Measurements from ENCODE around the gene EFL1. TPM values are rescaled to one million over a fixed set of nuclear protein-coding genes. Genes with fewer than 3 reads are reported as not detected.

Gene EFL1
- total RNA-seq, 1 donor from 2014 or later = 13.3 TPM

DNA sequence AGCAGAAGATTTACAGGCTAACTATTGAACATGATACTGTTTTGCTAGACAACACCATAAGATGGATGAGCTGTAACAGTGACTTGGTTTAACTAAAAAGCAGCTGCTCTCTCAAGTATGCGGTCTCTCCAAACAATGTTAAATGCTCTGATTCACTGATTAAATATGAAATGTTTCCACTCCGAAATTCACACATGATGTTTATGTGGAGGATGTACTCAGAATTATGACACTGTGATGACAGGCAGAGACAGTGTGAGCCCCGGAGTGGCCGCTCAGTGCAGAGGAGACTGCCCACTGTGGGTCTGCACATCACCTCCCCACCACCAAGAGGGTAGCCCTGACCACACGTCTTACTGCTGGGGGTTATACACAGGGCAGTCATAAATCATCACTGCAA, 132.8 kb downstream of the EFL1 start:
- H3K4me1 ChIP-seq = peaks cover 9% of the 10 kb centered on the region
- H3K36me3 ChIP-seq = no peaks in the 10 kb centered on the region
- H3K27ac ChIP-seq = peak overlapping the region; percentile 48
- H3K27me3 ChIP-seq = no peaks in the 10 kb centered on the region
- H3K4me3 ChIP-seq = no peak overlapping the region
- intact Hi-C loops (cut with DNase I) = no loop called here
- no peak for DNase-seq (ENCODE audit: extremely low spot score in 2 of 2)
- peak in 1 of 2 donors; percentile 72 for TF ChIP-seq POLR2AphosphoS5 (IDR thresholded peaks at IDR 0.05; ENCODE audit: insufficient read depth in 1 of 2, low read depth in 1 of 2)
- TF ChIP-seq, protein P1, sequence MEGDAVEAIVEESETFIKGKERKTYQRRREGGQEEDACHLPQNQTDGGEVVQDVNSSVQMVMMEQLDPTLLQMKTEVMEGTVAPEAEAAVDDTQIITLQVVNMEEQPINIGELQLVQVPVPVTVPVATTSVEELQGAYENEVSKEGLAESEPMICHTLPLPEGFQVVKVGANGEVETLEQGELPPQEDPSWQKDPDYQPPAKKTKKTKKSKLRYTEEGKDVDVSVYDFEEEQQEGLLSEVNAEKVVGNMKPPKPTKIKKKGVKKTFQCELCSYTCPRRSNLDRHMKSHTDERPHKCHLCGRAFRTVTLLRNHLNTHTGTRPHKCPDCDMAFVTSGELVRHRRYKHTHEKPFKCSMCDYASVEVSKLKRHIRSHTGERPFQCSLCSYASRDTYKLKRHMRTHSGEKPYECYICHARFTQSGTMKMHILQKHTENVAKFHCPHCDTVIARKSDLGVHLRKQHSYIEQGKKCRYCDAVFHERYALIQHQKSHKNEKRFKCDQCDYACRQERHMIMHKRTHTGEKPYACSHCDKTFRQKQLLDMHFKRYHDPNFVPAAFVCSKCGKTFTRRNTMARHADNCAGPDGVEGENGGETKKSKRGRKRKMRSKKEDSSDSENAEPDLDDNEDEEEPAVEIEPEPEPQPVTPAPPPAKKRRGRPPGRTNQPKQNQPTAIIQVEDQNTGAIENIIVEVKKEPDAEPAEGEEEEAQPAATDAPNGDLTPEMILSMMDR (IDR thresholded peaks at IDR 0.05) = no peak
- H3K9me3 ChIP-seq = no peaks in the 10 kb centered on the region

- Histone ChIP-seq H3K27me3 (no peaks in the 10 kb centered on the region), H3K27ac (peak overlapping the region; percentile 33), H3K36me3 (no peaks in the 10 kb centered on the region), H3K4me3 (no peak overlapping the region), H3K4me1 (peaks cover 9% of the 10 kb centered on the region), H3K9me3 (no peaks in the 10 kb centered on the region)
- intact Hi-C loops (cut with DNase I) = no loop called here
- no peak for DNase-seq (ENCODE audit: extremely low spot score in 2 of 2)
- TF ChIP-seq, protein P1 (IDR thresholded peaks at IDR 0.05) = no peak
- TF ChIP-seq POLR2A (IDR thresholded peaks at IDR 0.05) (no peak), POLR2AphosphoS5 (IDR thresholded peaks at IDR 0.05; ENCODE audit: insufficient read depth in 1 of 2, low read depth in 1 of 2) (no peak)
These were observed 133.3 kb downstream of the EFL1 start for GRCh38 chr15:82129149-82129692.

DNA sequence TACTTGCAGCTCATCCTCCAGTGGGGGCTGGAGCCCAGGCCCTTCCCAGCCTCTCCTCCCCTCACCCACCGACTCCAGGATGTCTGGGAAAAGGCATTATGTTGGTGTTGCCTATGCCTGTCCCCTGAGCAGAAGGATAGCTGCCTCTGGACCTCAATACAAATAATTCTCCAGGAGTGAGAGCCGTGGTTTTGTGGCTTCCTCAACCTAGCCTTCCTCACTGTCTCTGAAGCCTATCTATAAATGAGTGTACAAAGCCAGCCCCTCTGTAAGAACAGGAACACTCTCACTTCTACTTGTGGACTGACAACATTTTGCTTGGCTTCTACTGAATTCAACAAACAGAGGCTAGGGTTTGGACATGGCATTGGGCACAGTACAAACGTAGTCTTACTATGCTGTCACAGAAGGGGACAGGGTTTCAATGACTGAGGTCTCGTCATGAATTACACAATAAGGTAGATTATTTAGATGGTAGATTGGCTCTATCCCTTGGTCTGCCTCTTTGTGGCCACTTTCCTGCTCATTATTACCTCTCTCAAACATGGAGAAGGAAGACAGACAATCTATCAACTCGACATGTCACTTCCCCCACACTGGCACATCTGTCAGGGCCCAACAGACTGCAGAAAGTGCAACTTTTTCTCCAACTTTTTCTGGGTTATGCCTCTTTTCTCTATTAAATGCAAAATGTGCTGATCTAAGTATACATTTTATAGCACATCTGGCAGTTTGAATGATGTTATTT, 134.0 kb downstream of the EFL1 start:
- peak overlapping the region; percentile 33 for H3K27ac ChIP-seq
- no peak overlapping the region for H3K4me3 ChIP-seq
- peaks cover 9% of the 10 kb centered on the region for H3K4me1 ChIP-seq
- H3K27me3 ChIP-seq = no peaks in the 10 kb centered on the region
- intact Hi-C loops (cut with DNase I) = no loop called here
- no peak for DNase-seq (ENCODE audit: extremely low spot score in 2 of 2)
- H3K9me3 ChIP-seq = no peaks in the 10 kb centered on the region
- H3K36me3 ChIP-seq = no peaks in the 10 kb centered on the region
- TF ChIP-seq POLR2AphosphoS5 (IDR thresholded peaks at IDR 0.05; ENCODE audit: insufficient read depth in 1 of 2, low read depth in 1 of 2) (no peak), POLR2A (IDR thresholded peaks at IDR 0.05) (no peak)
- TF ChIP-seq, protein P1 (IDR thresholded peaks at IDR 0.05) = no peak

- TF ChIP-seq POLR2A (IDR thresholded peaks at IDR 0.05) = no peak
- H3K4me1 ChIP-seq = peaks cover 11% of the 10 kb centered on the region
- no peak overlapping the region for H3K27ac ChIP-seq
- H3K27me3 ChIP-seq = no peaks in the 10 kb centered on the region
- intact Hi-C loops (cut with DNase I) = no loop called here
- no peak for DNase-seq (ENCODE audit: extremely low spot score in 2 of 2)
- H3K9me3 ChIP-seq = no peaks in the 10 kb centered on the region
- H3K4me3 ChIP-seq = no peak overlapping the region
- H3K36me3 ChIP-seq = no peaks in the 10 kb centered on the region
These were observed 135.0 kb downstream of the EFL1 start for GRCh38 chr15:82127581-82127980.

DNA sequence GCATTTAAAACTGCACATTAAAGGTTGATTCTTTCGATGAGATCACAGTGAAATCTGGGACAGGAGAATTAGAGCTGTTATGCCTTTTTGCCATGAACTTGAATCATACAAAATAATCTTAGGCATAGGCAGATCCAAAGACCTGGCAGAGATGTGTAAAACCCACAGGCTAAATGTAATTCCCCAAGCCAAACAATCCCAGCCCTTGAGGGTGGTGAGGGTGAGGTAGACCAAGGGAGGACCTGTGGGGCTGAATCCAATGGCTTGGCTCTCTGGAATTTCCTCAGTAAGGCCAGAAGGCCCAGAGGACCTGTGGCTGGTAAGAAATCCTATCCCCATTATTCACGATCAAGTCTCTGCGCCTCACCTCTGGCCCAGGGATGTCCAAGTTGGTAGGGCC, 136.2 kb downstream of the EFL1 start:
- Histone ChIP-seq H3K36me3 (no peaks in the 10 kb centered on the region), H3K9me3 (no peaks in the 10 kb centered on the region), H3K27me3 (no peaks in the 10 kb centered on the region), H3K4me3 (no peak overlapping the region), H3K27ac (no peak overlapping the region), H3K4me1 (peaks cover 19% of the 10 kb centered on the region)
- no peak for DNase-seq (ENCODE audit: extremely low spot score in 2 of 2)
- TF ChIP-seq, protein P1 (IDR thresholded peaks at IDR 0.05) = no peak
- TF ChIP-seq POLR2A (IDR thresholded peaks at IDR 0.05) (no peak), POLR2AphosphoS5 (IDR thresholded peaks at IDR 0.05; ENCODE audit: insufficient read depth in 1 of 2, low read depth in 1 of 2) (no peak)
- intact Hi-C loops (cut with DNase I) = no loop called here
